ENCODE data around the gene PTOV1.
"Not testable (repeated sequence)": the region's sequence is repeated elsewhere in the genome, so short reads cannot be mapped to it uniquely, and the experiment has no call there.

The PTOV1 gene

DNA sequence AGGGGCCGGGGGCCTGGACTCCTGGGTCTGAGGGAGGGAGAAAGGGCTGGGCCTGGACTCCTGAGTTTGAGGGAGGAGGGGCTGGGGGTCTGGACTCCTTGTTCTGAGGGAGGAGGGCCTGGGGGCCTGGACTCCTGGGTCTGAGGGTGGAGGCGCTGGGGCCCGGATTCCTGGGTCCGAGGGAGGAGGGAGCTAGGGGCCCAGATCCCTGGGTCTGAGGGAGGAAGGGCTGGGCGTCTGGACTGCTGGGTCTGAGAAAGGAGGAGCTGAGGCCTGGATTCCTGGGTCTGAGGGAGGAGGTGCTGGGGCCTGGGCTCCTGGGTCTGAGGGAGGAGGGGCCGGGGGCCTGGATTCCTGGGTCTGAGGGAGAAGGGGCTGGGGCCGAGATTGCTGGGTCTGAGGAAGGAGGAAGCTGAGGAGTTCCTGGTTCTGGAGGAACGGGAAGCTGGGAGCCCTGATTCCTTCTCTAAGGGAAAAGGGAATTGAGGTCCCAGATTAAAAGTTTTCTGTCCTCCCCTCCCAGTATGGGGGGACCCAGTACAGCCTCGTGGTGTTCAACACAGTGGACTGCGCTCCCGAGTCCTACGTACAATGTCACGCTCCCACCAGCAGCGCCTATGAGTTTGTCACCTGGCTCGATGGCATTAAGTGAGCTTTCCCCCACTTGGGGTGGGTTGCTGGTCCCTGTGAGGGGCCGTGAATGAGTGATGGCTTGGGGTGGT is 32.1 kb upstream of the PTOV1 start:
- Histone ChIP-seq H3K36me3 (ENCODE audit: control insufficient read depth in 4 of 4, insufficient read depth in 4 of 4, low read length in 3 of 4) (peaks cover 8 to 28% (median 16%) of the 10 kb centered on the region in 4 experiments), H3K4me3 (ENCODE audit: control insufficient read depth in 1 of 7, extremely low read depth in 1 of 7, insufficient read depth in 4 of 7, low read depth in 2 of 7, low read length in 6 of 7) (peak overlapping the region; percentile 77 to 99 (median 92)), H3K27ac (ENCODE audit: insufficient read depth in 1 of 2, low read depth in 1 of 2, low read length in 2 of 2, poor library complexity in 1 of 2, severe bottlenecking in 2 of 2) (peak overlapping the region; percentile 97 to 99), H3K4me1 (ENCODE audit: control extremely low read depth in 1 of 4, control insufficient read depth in 4 of 4, insufficient read depth in 4 of 4, low read length in 3 of 4) (peaks cover 3 to 25% (median 16%) of the 10 kb centered on the region in 4 experiments), H3K9me3 (ENCODE audit: control extremely low read depth in 1 of 5, control insufficient read depth in 4 of 5, insufficient read depth in 2 of 5, low read depth in 1 of 5, low read length in 4 of 5) (no peaks in the 10 kb centered on the region), H3K27me3 (replicated peaks in 2 of 5; ENCODE audit: control insufficient read depth in 4 of 5, insufficient read depth in 5 of 5, low read length in 4 of 5) (no peaks in the 10 kb centered on the region)
- WGBS (ENCODE audit: insufficient coverage) = 64% methylated on average over 11 of the region's 16 CpGs
- DNase-seq = no peak
- CTCF ChIA-PET = interaction anchor here (1.0 to 1.4 kb wide), 2 partner anchors 26 to 38 kb away, joined by 3 to 4 read pairs; no protein-coding TSS in a partner anchor
- POLR2A ChIA-PET = interaction anchor here (1.0 to 1.3 kb wide), 2 partner anchors 12 to 46 kb away, joined by 3 to 4 read pairs; no protein-coding TSS in a partner anchor

DNA sequence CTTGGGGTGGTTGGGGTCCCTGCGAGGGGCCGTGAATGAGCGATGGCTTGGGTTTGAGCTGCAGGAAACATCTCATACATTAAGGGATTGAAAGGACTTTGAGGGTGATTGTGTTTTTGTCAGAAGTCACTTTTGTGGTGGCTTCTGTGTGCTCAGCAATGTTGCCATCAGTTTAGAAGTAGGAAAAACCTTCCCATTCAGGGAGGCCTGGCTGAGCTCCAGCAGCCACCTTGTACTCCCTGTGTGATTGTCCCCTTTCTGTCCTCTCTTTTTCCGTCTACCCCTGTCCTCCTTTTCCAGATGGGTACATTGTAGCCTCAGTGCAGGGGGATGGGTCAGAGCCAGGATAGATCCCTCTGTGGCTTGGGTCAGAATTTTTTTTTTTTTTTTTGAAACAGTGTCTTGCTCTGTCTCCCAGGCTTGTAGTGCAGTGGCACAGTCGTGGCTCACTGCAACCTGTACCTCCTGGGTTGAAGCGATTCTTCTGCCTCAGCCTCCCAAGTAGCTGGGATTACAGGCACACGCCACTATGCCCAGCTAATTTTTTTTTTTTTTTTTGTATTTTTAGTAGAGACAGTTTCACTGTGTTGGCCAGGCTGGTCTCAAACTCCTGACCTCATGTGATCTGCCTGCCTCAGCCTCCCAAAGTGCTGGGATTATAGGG is 31.4 kb upstream of the PTOV1 start:
- POLR2A ChIA-PET; H3K27me3 ChIP-seq (replicated peaks in 2 of 5; ENCODE audit: control insufficient read depth in 4 of 5, insufficient read depth in 5 of 5, low read length in 4 of 5); H3K9me3 ChIP-seq (ENCODE audit: control extremely low read depth in 1 of 5, control insufficient read depth in 4 of 5, insufficient read depth in 2 of 5, low read depth in 1 of 5, low read length in 4 of 5); DNase-seq: not testable (repeated sequence)
- H3K4me1 ChIP-seq (ENCODE audit: control extremely low read depth in 1 of 4, control insufficient read depth in 4 of 4, insufficient read depth in 4 of 4, low read length in 3 of 4) = peaks cover 0 to 19% (median 13%) of the 10 kb centered on the region in 4 experiments
- 98% methylated on average over 6 of the region's 7 CpGs for WGBS (ENCODE audit: insufficient coverage)
- H3K27ac ChIP-seq (ENCODE audit: insufficient read depth in 1 of 2, low read depth in 1 of 2, low read length in 2 of 2, poor library complexity in 1 of 2, severe bottlenecking in 2 of 2) = peak overlapping the region; percentile 25 to 99
- peaks cover 8 to 33% (median 19%) of the 10 kb centered on the region in 4 experiments for H3K36me3 ChIP-seq (ENCODE audit: control insufficient read depth in 4 of 4, insufficient read depth in 4 of 4, low read length in 3 of 4)
- H3K4me3 ChIP-seq (ENCODE audit: control insufficient read depth in 1 of 7, extremely low read depth in 1 of 7, insufficient read depth in 4 of 7, low read depth in 2 of 7, low read length in 6 of 7) = peak overlapping the region in 4 of 7 experiments; percentile 77 to 93 (median 92)
- CTCF ChIA-PET = interaction anchor here (1.0 to 1.4 kb wide), 2 partner anchors 25 to 46 kb away, joined by 3 to 4 read pairs; no protein-coding TSS in a partner anchor

DNA sequence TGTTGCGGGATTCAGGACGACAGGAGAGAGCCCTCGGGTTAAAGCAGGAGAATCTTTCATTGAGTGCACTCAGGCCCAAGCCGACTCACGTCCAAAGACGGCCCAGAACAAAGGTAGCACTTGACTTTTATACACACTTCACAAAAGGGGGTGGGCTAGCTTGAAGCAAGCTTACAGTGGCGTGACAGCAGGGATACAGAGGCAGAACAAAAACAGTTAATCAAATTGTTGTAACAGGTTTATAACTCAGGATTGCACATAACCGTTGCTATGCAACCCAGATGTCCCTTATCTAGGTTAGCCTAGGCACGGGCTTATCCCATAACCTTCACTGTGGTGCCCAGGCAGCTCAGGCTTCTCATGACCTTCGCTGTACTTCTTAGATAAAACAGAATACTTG is 30.8 kb upstream of the PTOV1 start:
- H3K36me3 ChIP-seq (ENCODE audit: control insufficient read depth in 4 of 4, insufficient read depth in 4 of 4, low read length in 3 of 4) = peaks cover 8 to 33% (median 19%) of the 10 kb centered on the region in 4 experiments
- POLR2A ChIA-PET = no interaction called here
- CTCF ChIA-PET = interaction anchor here (1.0 kb wide), 1 partner anchor 45 kb away, joined by 3 read pairs; no protein-coding TSS in a partner anchor
- H3K4me3 ChIP-seq (ENCODE audit: control insufficient read depth in 1 of 7, extremely low read depth in 1 of 7, insufficient read depth in 4 of 7, low read depth in 2 of 7, low read length in 6 of 7) = no peak overlapping the region
- peak overlapping the region; percentile 25 to 99 for H3K27ac ChIP-seq (ENCODE audit: insufficient read depth in 1 of 2, low read depth in 1 of 2, low read length in 2 of 2, poor library complexity in 1 of 2, severe bottlenecking in 2 of 2)
- no peaks in the 10 kb centered on the region for H3K9me3 ChIP-seq (ENCODE audit: control extremely low read depth in 1 of 5, control insufficient read depth in 4 of 5, insufficient read depth in 2 of 5, low read depth in 1 of 5, low read length in 4 of 5)
- no peaks in the 10 kb centered on the region for H3K27me3 ChIP-seq (replicated peaks in 2 of 5; ENCODE audit: control insufficient read depth in 4 of 5, insufficient read depth in 5 of 5, low read length in 4 of 5)
- H3K4me1 ChIP-seq (ENCODE audit: control extremely low read depth in 1 of 4, control insufficient read depth in 4 of 4, insufficient read depth in 4 of 4, low read length in 3 of 4) = peaks cover 0 to 19% (median 13%) of the 10 kb centered on the region in 4 experiments
- WGBS (ENCODE audit: insufficient coverage) = 100% methylated on average over 8 of the region's 10 CpGs
- peak; percentile 34 to 60 (median 35) for DNase-seq

DNA sequence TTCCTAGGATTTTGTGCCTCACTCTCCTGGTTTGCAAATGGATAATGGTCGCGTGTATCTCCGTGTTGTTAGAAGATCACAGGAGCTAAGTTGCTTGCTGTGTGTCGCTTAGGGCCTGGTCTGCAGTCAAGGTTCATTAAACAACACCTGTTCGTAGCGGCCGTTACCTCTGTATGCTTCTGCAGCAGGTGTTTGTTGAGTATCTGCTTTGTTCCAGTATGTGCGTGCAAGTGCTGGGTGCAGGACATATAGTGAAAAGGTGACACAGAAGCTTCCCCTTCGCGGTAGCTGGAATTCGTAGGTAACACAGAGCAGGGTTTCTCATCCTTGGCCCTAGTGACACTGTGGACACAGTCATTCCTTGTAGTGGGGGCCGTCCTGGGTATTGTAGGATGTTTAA is 27.5 kb upstream of the PTOV1 start:
- 86% methylated on average over 11 of the region's 12 CpGs for WGBS (ENCODE audit: insufficient coverage)
- Histone ChIP-seq H3K9me3 (ENCODE audit: control extremely low read depth in 1 of 5, control insufficient read depth in 4 of 5, insufficient read depth in 2 of 5, low read depth in 1 of 5, low read length in 4 of 5) (no peaks in the 10 kb centered on the region), H3K4me3 (ENCODE audit: control insufficient read depth in 1 of 7, extremely low read depth in 1 of 7, insufficient read depth in 4 of 7, low read depth in 2 of 7, low read length in 6 of 7) (no peak overlapping the region), H3K4me1 (ENCODE audit: control extremely low read depth in 1 of 4, control insufficient read depth in 4 of 4, insufficient read depth in 4 of 4, low read length in 3 of 4) (peaks cover 0 to 12% (median 10%) of the 10 kb centered on the region in 4 experiments), H3K27me3 (replicated peaks in 2 of 5; ENCODE audit: control insufficient read depth in 4 of 5, insufficient read depth in 5 of 5, low read length in 4 of 5) (no peaks in the 10 kb centered on the region), H3K36me3 (ENCODE audit: control insufficient read depth in 4 of 4, insufficient read depth in 4 of 4, low read length in 3 of 4) (peaks cover 8 to 54% (median 34%) of the 10 kb centered on the region in 4 experiments), H3K27ac (ENCODE audit: insufficient read depth in 1 of 2, low read depth in 1 of 2, low read length in 2 of 2, poor library complexity in 1 of 2, severe bottlenecking in 2 of 2) (no peak overlapping the region)
- no peak for DNase-seq
- CTCF ChIA-PET = no interaction called here
- POLR2A ChIA-PET = no interaction called here

DNA sequence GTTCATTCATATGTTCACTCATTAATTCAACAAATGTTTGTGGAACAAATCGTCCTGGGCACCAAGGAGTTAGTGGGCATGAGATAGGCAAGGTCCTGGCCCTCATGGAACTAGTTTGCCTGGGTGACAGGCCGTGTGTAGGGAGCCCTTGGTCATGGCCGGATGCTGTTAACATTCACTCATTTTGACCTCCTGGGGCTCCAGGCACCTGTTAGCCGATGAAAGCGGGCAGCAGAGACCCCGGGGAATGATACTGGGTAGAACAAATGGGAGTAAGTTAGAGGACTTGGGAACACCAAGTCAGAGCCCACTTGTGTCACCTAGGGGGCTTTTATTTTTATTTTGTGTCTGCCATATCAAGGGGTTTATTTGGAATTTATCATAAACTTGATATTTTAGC is 26.3 kb upstream of the PTOV1 start:
- Histone ChIP-seq H3K36me3 (ENCODE audit: control insufficient read depth in 4 of 4, insufficient read depth in 4 of 4, low read length in 3 of 4) (peaks cover 10 to 66% (median 40%) of the 10 kb centered on the region in 4 experiments), H3K4me3 (ENCODE audit: control insufficient read depth in 1 of 7, extremely low read depth in 1 of 7, insufficient read depth in 4 of 7, low read depth in 2 of 7, low read length in 6 of 7) (no peak overlapping the region), H3K9me3 (ENCODE audit: control extremely low read depth in 1 of 5, control insufficient read depth in 4 of 5, insufficient read depth in 2 of 5, low read depth in 1 of 5, low read length in 4 of 5) (no peaks in the 10 kb centered on the region), H3K27me3 (replicated peaks in 2 of 5; ENCODE audit: control insufficient read depth in 4 of 5, insufficient read depth in 5 of 5, low read length in 4 of 5) (no peaks in the 10 kb centered on the region), H3K27ac (ENCODE audit: insufficient read depth in 1 of 2, low read depth in 1 of 2, low read length in 2 of 2, poor library complexity in 1 of 2, severe bottlenecking in 2 of 2) (no peak overlapping the region), H3K4me1 (ENCODE audit: control extremely low read depth in 1 of 4, control insufficient read depth in 4 of 4, insufficient read depth in 4 of 4, low read length in 3 of 4) (peaks cover 0 to under 1% (median under 1%) of the 10 kb centered on the region in 4 experiments)
- POLR2A ChIA-PET = no interaction called here
- WGBS (ENCODE audit: insufficient coverage) = 100% methylated on average over 3 of the region's 6 CpGs
- CTCF ChIA-PET = no interaction called here
- DNase-seq = no peak

DNA sequence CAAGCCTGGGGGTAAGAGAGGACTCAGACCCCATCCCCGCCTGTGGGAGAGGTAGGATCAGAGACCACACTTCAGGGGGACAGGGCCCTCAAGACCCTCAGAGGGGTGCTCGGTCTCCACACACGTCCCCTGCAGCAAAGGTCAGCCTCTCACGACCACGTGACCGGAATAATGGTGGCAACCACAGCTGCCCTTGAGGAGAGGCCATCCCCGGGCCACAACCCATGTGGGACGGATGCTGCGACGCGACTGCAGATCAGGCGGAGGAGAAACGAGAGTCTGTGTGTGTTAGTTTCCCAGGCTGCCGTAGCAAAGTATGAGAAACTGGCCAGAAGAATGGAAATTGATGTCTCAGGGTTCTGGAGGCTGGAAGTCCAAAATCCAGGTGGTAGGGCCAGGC is 23.9 kb upstream of the PTOV1 start:
- WGBS (ENCODE audit: insufficient coverage) = 97% methylated on average over 14 of the region's 14 CpGs
- peaks cover 8 to 76% (median 46%) of the 10 kb centered on the region in 4 experiments for H3K36me3 ChIP-seq (ENCODE audit: control insufficient read depth in 4 of 4, insufficient read depth in 4 of 4, low read length in 3 of 4)
- H3K27me3 ChIP-seq (replicated peaks in 2 of 5; ENCODE audit: control insufficient read depth in 4 of 5, insufficient read depth in 5 of 5, low read length in 4 of 5) = no peaks in the 10 kb centered on the region
- H3K4me3 ChIP-seq (ENCODE audit: control insufficient read depth in 1 of 7, extremely low read depth in 1 of 7, insufficient read depth in 4 of 7, low read depth in 2 of 7, low read length in 6 of 7) = no peak overlapping the region
- H3K9me3 ChIP-seq (ENCODE audit: control extremely low read depth in 1 of 5, control insufficient read depth in 4 of 5, insufficient read depth in 2 of 5, low read depth in 1 of 5, low read length in 4 of 5) = no peaks in the 10 kb centered on the region
- H3K27ac ChIP-seq (ENCODE audit: insufficient read depth in 1 of 2, low read depth in 1 of 2, low read length in 2 of 2, poor library complexity in 1 of 2, severe bottlenecking in 2 of 2) = no peak overlapping the region
- DNase-seq = no peak
- CTCF ChIA-PET = no interaction called here
- peaks cover 0 to 19% (median 7%) of the 10 kb centered on the region in 4 experiments for H3K4me1 ChIP-seq (ENCODE audit: control extremely low read depth in 1 of 4, control insufficient read depth in 4 of 4, insufficient read depth in 4 of 4, low read length in 3 of 4)
- POLR2A ChIA-PET = no interaction called here

DNA sequence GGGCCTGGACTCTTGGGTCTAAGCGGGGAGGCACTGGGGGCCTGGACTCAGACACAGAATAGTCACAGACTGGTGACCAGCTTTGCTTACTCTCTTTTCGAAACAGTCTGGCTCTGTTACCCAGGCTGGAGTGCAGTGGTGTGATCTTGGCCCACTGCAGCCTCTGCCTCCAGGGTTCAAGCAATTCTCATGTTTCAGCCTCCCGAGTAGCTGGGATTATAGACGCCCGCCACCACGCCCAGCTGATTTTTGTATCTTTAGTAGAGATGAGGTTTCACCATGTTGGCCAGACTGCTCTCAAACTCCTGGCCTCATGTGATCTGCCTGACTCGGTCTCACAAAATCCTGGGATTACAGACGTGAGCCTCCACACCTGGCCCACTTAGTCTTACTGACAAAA is 21.8 kb upstream of the PTOV1 start:
- Histone ChIP-seq H3K4me1 (ENCODE audit: control extremely low read depth in 1 of 4, control insufficient read depth in 4 of 4, insufficient read depth in 4 of 4, low read length in 3 of 4) (peaks cover 4 to 31% (median 16%) of the 10 kb centered on the region in 4 experiments), H3K36me3 (ENCODE audit: control insufficient read depth in 4 of 4, insufficient read depth in 4 of 4, low read length in 3 of 4) (peaks cover 9 to 77% (median 47%) of the 10 kb centered on the region in 4 experiments)

More for the DNA sequence above, 21.8 kb upstream of the PTOV1 start:
- 98% methylated on average over 8 of the region's 8 CpGs for WGBS (ENCODE audit: insufficient coverage)
- ChIA-PET POLR2A (no interaction called here), CTCF (no interaction called here)
- H3K27me3 ChIP-seq (replicated peaks in 2 of 5; ENCODE audit: control insufficient read depth in 4 of 5, insufficient read depth in 5 of 5, low read length in 4 of 5) = no peaks in the 10 kb centered on the region
- H3K9me3 ChIP-seq (ENCODE audit: control extremely low read depth in 1 of 5, control insufficient read depth in 4 of 5, insufficient read depth in 2 of 5, low read depth in 1 of 5, low read length in 4 of 5) = no peaks in the 10 kb centered on the region
- no peak overlapping the region for H3K27ac ChIP-seq (ENCODE audit: insufficient read depth in 1 of 2, low read depth in 1 of 2, low read length in 2 of 2, poor library complexity in 1 of 2, severe bottlenecking in 2 of 2)
- no peak for DNase-seq
- H3K4me3 ChIP-seq (ENCODE audit: control insufficient read depth in 1 of 7, extremely low read depth in 1 of 7, insufficient read depth in 4 of 7, low read depth in 2 of 7, low read length in 6 of 7) = no peak overlapping the region

Measured in common myeloid progenitor, CD34-positive (primary cell).